ENCODE measurements around the gene ROBO1.

DNA sequence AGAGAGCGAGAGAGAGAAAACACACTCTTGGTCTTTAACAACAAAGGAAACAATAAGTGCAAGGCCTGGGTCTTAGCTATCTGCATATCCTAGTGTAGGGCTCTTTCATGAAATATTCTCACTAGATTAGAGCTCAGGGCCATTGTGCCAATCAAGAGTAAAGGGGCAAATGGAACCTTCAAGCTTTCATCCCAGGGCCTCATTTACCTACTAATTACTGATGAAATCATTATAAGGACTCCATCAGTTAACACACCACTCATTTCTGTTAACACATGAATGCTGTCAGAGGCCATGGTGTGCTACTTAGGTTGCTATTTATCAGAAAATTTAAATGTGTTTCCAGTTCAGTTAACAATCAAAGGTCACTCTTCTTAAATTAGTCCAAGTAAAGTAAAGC, 597.8 kb downstream of the ROBO1 start:
- TF ChIP-seq, protein P1, sequence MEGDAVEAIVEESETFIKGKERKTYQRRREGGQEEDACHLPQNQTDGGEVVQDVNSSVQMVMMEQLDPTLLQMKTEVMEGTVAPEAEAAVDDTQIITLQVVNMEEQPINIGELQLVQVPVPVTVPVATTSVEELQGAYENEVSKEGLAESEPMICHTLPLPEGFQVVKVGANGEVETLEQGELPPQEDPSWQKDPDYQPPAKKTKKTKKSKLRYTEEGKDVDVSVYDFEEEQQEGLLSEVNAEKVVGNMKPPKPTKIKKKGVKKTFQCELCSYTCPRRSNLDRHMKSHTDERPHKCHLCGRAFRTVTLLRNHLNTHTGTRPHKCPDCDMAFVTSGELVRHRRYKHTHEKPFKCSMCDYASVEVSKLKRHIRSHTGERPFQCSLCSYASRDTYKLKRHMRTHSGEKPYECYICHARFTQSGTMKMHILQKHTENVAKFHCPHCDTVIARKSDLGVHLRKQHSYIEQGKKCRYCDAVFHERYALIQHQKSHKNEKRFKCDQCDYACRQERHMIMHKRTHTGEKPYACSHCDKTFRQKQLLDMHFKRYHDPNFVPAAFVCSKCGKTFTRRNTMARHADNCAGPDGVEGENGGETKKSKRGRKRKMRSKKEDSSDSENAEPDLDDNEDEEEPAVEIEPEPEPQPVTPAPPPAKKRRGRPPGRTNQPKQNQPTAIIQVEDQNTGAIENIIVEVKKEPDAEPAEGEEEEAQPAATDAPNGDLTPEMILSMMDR (IDR thresholded peaks at IDR 0.05; ENCODE audit: insufficient read depth, low read length, poor library complexity, severe bottlenecking): no peak
- no peak for TF ChIP-seq EZH2phosphoT487 (conservative IDR thresholded peaks at IDR 0.05; ENCODE audit: low read length)
